SU-DHL-6 (cell line): ENCODE results near the gene DYRK1B.
A peak's percentile ranks its signal among the peaks of the same experiment; 100 is the strongest.

ENCODE experiments used
- H2AFZ ChIP-seq: fragments of 200-600 bp; sonication (generic); 2 replicates; pipeline ENCODE4 v1.6.1; 2014; ENCODE audit warnings: low read depth, mild to moderate bottlenecking, moderate library complexity, mixed read lengths, antibody characterized with exemption, low read length; ENCODE audit not compliant: severe bottlenecking
- H3F3A ChIP-seq: fragments of 200-600 bp; shearing (Covaris generic); 2 replicates; pipeline ENCODE4 v1.6.0; 2016; ENCODE audit warnings: antibody characterized with exemption, mild to moderate bottlenecking; ENCODE audit not compliant: insufficient read depth
- H3K27ac ChIP-seq: fragments of 200-600 bp; sonication (generic); 2 replicates; pipeline ENCODE4 v1.5.1; 2016; ENCODE audit warnings: low read depth, mild to moderate bottlenecking, low read length, moderate library complexity, mixed read lengths
- H3K27me3 ChIP-seq: fragments of 200-600 bp; sonication (generic), shearing (Covaris generic); 2 replicates; pipeline ENCODE4 v1.6.0; 2014; ENCODE audit warnings: mild to moderate bottlenecking, low read length
- H3K36me3 ChIP-seq: fragments of 200-600 bp; sonication (generic); 2 replicates; pipeline ENCODE4 v1.6.1; 2014; ENCODE audit warnings: mild to moderate bottlenecking, low read length, mixed read lengths
- H3K4me2 ChIP-seq: fragments of 300-600, 200-600 bp; shearing (Covaris generic), sonication (generic); 2 replicates; pipeline ENCODE4 v1.6.0; 2014; ENCODE audit warnings: low read length, low read depth, mild to moderate bottlenecking; ENCODE audit not compliant: poor library complexity, severe bottlenecking
- H3K4me3 ChIP-seq: fragments of 200-600 bp; sonication (generic); 2 replicates; pipeline ENCODE4 v1.5.1; 2014; ENCODE audit warnings: antibody characterized with exemption, low read length, mild to moderate bottlenecking, mixed read lengths; ENCODE audit not compliant: insufficient read depth, poor library complexity, severe bottlenecking
- H3K79me2 ChIP-seq: fragments of 200-600 bp; sonication (generic); 2 replicates; pipeline ENCODE4 v1.6.1; 2014; ENCODE audit warnings: mild to moderate bottlenecking, low read length, moderate library complexity; ENCODE audit not compliant: insufficient read depth
- H3K9ac ChIP-seq: fragments of 200-600 bp; sonication (generic); 2 replicates; pipeline ENCODE4 v1.7.0; 2014; ENCODE audit warnings: mild to moderate bottlenecking, low read length
- H3K9me2 ChIP-seq: fragments of 200-600 bp; sonication (generic); replicated peaks from 2 replicates; pipeline ENCODE4 v1.6.1; 2014; ENCODE audit warnings: low read length; ENCODE audit not compliant: insufficient read depth
- H3K9me3 ChIP-seq: fragments of 200-600 bp; sonication (generic); 2 replicates; pipeline ENCODE4 v1.6.1; 2014; ENCODE audit warnings: low read length, mixed read lengths; ENCODE audit not compliant: insufficient read depth
- H4K20me1 ChIP-seq: fragments of 200-600 bp; sonication (generic); 2 replicates; pipeline ENCODE4 v1.6.1; 2014; ENCODE audit warnings: low read depth, mild to moderate bottlenecking, antibody characterized with exemption, low read length, moderate library complexity, mixed read lengths
- CTCF ChIP-seq: fragments of 200-600 bp; sonication (generic); IDR thresholded peaks from one replicate; pipeline ENCODE4 v1.5.1; 2017; ENCODE audit warnings: antibody characterized with exemption, mild to moderate bottlenecking, low read length, moderate library complexity; ENCODE audit not compliant: insufficient read depth, poor library complexity, severe bottlenecking
- EZH2phosphoT487 ChIP-seq: fragments of 200-600 bp; sonication (generic), shearing (Covaris generic); conservative IDR thresholded peaks from 2 replicates; pipeline ENCODE4 v1.6.1; 2018; ENCODE audit warnings: mild to moderate bottlenecking, antibody characterized with exemption, low read length, moderate library complexity, mixed read lengths

Gene DYRK1B

GRCh38 chr19:39837978-39838377 is 4.0 kb upstream of the DYRK1B start:
- Histone ChIP-seq H2AFZ (no peak overlapping the region), H3F3A (peaks cover 20% of the 10 kb centered on the region), H3K4me2 (no peak overlapping the region), H3K27ac (no peak overlapping the region), H3K9me2 (no peaks in the 10 kb centered on the region), H3K9me3 (no peaks in the 10 kb centered on the region), H3K36me3 (peaks cover 11% of the 10 kb centered on the region; the same call in 1 of the 2 replicates), H4K20me1 (peaks cover 16% of the 10 kb centered on the region; the same call in 1 of the 2 replicates), H3K27me3 (no peaks in the 10 kb centered on the region), H3K79me2 (peaks cover 52% of the 10 kb centered on the region), H3K4me3 (no peak overlapping the region), H3K9ac (no peak overlapping the region)
- no peak for TF ChIP-seq CTCF
- TF ChIP-seq EZH2phosphoT487: no peak

- peaks cover 20% of the 10 kb centered on the region for H3F3A ChIP-seq
- H4K20me1 ChIP-seq: no peaks in the 10 kb centered on the region
- H2AFZ ChIP-seq: peak overlapping the region; percentile 36
- peaks cover 16% of the 10 kb centered on the region for H3K79me2 ChIP-seq
- peaks cover 11% of the 10 kb centered on the region; the same call in 1 of the 2 replicates for H3K36me3 ChIP-seq
- H3K9me3 ChIP-seq: no peaks in the 10 kb centered on the region
- no peak overlapping the region for H3K4me3 ChIP-seq
- no peaks in the 10 kb centered on the region for H3K27me3 ChIP-seq
- no peak overlapping the region for H3K9ac ChIP-seq
- peak overlapping the region; percentile 47 for H3K4me2 ChIP-seq
- TF ChIP-seq CTCF (no peak), EZH2phosphoT487 (no peak)
- H3K9me2 ChIP-seq: no peaks in the 10 kb centered on the region
- H3K27ac ChIP-seq: no peak overlapping the region
Measured at GRCh38 chr19:39834287-39834841, 402 bp upstream of the DYRK1B start.

- H3K79me2 ChIP-seq: 0 out of 2 replicates have a peak, but pooled peaks cover 6% of the 10 kb centered on the region
- H3F3A ChIP-seq: peaks cover 20% of the 10 kb centered on the region
- H2AFZ ChIP-seq: no peak overlapping the region
- no peaks in the 10 kb centered on the region for H3K27me3 ChIP-seq
- no peak overlapping the region for H3K27ac ChIP-seq
- peak overlapping the region; percentile 11; the same call in 1 of the 2 replicates for H3K9ac ChIP-seq
- TF ChIP-seq CTCF (no peak), EZH2phosphoT487 (no peak)
- H3K4me2 ChIP-seq: peak overlapping the region; percentile 47
- H4K20me1 ChIP-seq: no peaks in the 10 kb centered on the region
- H3K9me3 ChIP-seq: no peaks in the 10 kb centered on the region
- H3K9me2 ChIP-seq: no peaks in the 10 kb centered on the region
- peaks cover 11% of the 10 kb centered on the region; the same call in 1 of the 2 replicates for H3K36me3 ChIP-seq
- H3K4me3 ChIP-seq: no peak overlapping the region
Measured at GRCh38 chr19:39833160-39833463, 850 bp downstream of the DYRK1B start.
